Left hindlimb (tissue), 1 donor: ENCODE results near the gene TRIM52.
"Not testable (repeated sequence)": the region's sequence is repeated elsewhere in the genome, so short reads cannot be mapped to it uniquely, and the experiment has no call there.

Experiments
- DNase-seq: peaks from one replicate; pipeline ENCODE4 v3.0.0-alpha.2; 2018

Gene TRIM52

DNA sequence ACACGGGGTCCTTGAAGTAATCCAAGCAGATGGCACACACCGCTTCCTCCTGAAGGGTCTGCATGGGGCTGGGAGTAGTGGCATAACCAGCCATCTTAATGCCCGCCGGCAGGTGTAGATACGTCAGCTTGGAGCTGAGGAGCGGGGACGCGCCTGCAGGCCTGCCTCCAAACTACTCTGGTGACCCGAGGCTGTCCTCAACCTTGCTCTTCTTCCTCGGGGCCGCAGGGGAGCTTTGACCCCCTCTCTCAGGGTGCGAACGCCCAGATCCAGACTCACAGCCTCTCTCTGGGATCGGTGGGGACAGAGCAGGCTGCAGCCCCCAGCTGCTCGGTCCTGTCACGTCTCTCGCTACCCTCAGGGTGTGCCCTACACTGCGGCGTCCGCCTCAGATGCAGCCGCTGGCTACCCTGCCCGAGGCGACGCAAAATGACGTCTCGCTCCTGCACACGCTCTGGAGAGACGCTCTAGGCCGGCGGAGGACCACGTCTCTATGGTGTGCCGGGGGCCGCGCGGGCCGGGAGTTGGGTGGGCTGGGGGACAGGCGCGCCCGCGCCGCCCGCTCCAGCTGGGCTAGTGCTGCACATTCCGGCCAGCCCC, at the start of gene TRIM52:
Gene TRIM52, minus strand, starts transcription at position 424 of the 600 bp plus-strand sequence. Its CDS starts 330 bp downstream, at position 94.
- DNase-seq = peak; percentile 94

DNA sequence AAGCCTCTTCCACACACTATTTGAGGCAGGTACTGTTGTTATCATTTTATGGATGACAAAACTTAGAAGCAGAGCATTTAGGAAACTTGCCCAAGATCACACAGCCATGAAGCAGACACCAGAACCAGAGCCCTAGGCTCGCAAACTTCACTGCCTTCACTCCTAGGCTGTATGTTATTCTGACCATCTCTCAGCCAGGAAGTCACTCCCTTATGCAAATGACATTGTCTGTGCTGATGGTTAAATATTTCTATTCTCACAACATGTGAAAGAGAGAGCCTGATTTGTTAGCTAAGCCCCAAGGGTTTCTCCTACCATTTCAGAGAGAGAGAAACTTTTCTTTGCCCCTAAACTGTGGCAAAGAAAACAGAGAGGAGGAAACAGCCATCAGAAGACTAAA, 26.4 kb upstream of the TRIM52 start:
- not testable (repeated sequence) for DNase-seq

- DNase-seq = not testable (repeated sequence)
These were observed 25.2 kb upstream of the TRIM52 start for GRCh38 chr5:181285962-181286705.

DNA sequence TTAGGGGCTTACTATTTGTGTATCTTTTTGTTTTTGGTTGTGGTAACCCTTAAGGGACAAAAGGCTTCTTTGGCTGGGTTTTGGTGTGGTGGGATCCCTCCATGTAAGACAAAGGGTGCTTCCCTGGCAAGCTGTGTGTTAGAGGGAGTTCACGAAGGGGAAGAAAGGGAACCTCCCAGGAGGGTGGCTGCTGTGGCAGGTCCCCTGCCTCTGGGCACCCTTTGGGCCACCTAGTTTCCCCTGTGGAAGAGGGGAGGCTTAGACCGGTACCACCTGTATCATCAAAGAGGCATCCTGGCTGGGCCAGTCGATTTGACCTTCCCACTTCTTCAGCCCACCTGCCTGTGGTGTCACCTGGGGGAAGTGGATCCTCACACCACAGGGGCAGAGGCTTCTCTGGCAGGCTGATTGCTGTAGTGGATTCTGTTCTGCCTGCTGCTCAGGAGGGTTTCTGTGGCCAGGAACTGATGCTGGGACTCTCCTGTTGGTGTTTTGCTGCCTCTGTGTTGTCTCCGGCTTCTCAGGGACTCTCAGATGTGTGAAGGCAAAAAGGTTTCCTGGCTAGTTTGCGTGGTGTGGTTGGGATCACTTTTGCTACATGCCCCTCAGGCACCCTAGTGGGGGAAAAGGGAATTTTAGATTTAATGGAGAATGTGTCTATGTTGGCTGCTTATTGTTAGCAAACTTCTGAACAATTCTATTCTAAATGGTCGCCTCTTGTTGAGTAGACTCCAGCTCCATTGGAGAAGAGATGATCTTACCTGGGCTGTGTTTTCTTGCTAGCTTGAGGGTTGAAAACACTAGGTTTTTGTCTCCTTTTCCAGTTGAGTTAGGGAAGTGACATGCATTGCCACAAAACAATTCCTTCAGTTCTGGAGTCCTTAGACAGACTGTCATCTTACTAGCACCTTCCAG, 23.2 kb upstream of the TRIM52 start:
- not testable (repeated sequence) for DNase-seq

DNA sequence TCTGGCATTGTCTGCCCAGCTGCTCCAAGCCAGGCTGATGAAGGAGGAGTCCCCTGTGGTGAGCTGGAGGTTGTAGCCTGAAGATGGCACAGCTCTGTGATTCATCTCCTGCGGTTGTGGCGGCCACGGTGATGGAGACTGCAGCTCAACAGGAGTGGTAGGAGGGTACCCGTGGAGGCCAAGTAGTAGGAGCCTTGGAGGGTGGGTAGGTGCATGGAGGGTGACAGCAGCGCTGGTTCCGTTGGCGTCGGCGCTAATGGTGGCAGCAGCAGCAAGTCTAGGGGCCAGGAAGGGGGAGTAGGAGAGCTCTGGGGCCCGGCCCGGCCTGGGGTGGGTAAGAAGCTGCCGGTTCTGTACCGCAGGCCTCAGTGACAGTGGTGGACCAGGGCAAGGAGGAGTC, 22.4 kb upstream of the TRIM52 start:
- DNase-seq = no peak

- DNase-seq = no peak
These were observed 21.9 kb upstream of the TRIM52 start for GRCh38 chr5:181282874-181283273.

GRCh38 chr5:181282415-181282814, 21.5 kb upstream of the TRIM52 start:
- not testable (repeated sequence) for DNase-seq

GRCh38 chr5:181281984-181282316, 21.0 kb upstream of the TRIM52 start:
- no peak for DNase-seq

DNA sequence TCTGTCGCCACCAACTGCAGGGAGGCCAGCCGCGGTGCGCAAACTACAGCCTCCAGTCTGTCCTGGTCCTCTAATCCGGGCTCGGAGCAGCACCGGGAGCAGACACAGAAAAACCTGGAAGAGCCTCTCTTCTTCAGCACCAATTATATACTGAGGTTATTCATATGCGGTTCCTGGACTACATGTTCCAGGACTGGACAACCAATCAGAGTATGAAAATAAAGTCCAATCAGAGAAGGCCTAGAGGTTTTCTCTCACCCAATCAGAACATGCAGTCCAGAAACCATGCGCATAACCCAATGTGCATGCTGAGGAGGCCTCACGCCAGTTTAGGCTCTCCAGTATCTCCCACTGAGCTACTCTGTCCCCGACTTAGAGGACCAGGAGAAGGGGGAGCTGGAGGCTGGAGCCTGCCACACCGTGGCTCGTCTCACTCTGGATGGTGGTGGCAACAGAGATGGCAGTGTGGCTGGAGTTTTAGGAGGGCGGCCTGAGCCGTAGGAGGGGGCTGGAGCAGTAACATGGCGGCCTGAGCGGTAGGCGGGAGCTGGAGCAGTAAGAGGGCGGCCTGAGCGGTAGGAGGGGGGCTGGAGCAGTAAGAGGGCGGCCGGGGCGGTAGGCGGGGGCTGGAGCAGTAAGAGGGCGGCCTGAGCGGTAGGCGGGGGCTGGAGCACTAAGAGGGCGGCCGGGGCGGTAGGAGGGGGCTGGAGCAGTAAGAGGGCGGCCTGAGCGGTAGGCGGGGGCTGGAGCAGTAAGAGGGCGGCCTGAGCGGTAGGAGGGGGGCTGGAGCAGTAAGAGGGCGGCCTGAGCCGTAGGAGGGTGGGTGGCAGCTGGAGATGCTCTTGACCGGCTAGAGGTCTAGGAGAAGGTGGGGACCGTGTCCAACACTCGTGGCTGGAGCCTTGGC, 20.4 kb upstream of the TRIM52 start:
- DNase-seq = no peak

- DNase-seq = no peak
These were observed 19.4 kb upstream of the TRIM52 start for GRCh38 chr5:181280251-181280762.

- DNase-seq = not testable (repeated sequence)
These were observed 12.4 kb upstream of the TRIM52 start for GRCh38 chr5:181273433-181273744.

DNA sequence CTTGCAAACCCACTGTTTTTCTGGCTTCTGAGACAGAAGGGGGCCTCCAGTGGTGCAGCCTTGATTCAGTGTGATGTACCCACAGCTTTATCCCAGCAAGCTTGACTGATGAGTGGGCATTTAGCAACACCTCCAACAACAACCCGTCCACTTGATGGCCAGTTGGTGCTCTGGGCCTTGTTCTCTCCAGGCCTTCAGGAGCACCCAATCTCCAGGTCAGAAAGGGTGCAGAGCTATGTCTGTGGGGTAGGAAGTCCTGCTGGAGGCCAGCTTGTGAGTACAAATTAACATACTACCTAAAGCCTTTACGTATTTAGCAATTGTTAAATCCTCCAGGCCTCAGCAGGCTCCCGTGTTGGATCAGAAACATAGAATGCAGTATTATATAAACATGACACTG, 10.1 kb upstream of the TRIM52 start:
- no peak for DNase-seq

GRCh38 chr5:181267907-181268306, 7.0 kb upstream of the TRIM52 start:
- not testable (repeated sequence) for DNase-seq

GRCh38 chr5:181267291-181267904, 6.5 kb upstream of the TRIM52 start:
- not testable (repeated sequence) for DNase-seq

- no peak for DNase-seq
These were observed 4.2 kb upstream of the TRIM52 start for GRCh38 chr5:181265092-181265671.

- DNase-seq = no peak
These were observed 2.7 kb upstream of the TRIM52 start for GRCh38 chr5:181263633-181264032.

- peak; percentile 84 for DNase-seq
These were observed 542 bp upstream of the TRIM52 start for GRCh38 chr5:181261320-181262049.

- DNase-seq = no peak
These were observed 796 bp downstream of the TRIM52 start for GRCh38 chr5:181259974-181260719.

- no peak for DNase-seq
These were observed 1.7 kb downstream of the TRIM52 start for GRCh38 chr5:181259283-181259682.

DNA sequence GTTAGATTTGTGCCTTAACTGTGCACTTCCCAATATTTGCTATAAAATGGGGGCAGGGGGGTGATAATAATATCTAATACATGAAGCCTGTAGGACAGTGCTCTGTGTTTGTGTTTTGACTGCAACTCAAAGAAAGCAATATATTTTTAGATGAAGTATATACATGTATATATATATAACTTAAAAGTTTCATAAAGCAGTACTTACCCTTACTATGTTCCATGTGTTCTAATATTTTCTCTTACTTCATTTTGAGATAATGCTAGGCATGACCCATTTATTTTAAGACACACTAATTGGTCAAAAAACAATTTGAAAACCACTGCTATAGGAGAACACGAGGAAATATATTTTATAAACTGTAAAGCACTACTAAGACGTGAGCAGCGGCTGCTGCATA, 2.4 kb downstream of the TRIM52 start:
- no peak for DNase-seq
